Ectodermal cell (in vitro differentiated cells): ENCODE data around the gene EML6.

Experiments
- H3K27ac ChIP-seq: 2 replicates; pipeline ENCODE4 v1.7.0; 2013; ENCODE audit warnings: mild to moderate bottlenecking, low read depth, low read length; ENCODE audit not compliant: insufficient read depth, poor library complexity, severe bottlenecking
- H3K27me3 ChIP-seq: 2 replicates; pipeline ENCODE4 v1.7.0; 2013; ENCODE audit warnings: mild to moderate bottlenecking, low read length; ENCODE audit not compliant: insufficient read depth, control insufficient read depth, poor library complexity, severe bottlenecking
- H3K36me3 ChIP-seq: one replicate; pipeline ENCODE4 v1.7.0; 2013; ENCODE audit warnings: low read length; ENCODE audit not compliant: control insufficient read depth, insufficient read depth
- H3K4me1 ChIP-seq: one replicate; pipeline ENCODE4 v1.7.0; 2013; ENCODE audit warnings: low read length; ENCODE audit not compliant: control insufficient read depth, insufficient read depth
- H3K4me3 ChIP-seq: 2 replicates; pipeline ENCODE4 v1.7.0; 2013; ENCODE audit warnings: low read depth, low read length, control low read depth; ENCODE audit not compliant: insufficient read depth
- H3K9me3 ChIP-seq: 2 replicates; pipeline ENCODE4 v1.7.0; 2013; ENCODE audit warnings: mild to moderate bottlenecking, low read length, moderate library complexity; ENCODE audit not compliant: control insufficient read depth
- WGBS, 2 experiments: methylation state at CpG; one replicate each; pipeline ENCODE4 v1.1.7; 2013; ENCODE audit warnings: missing lambda C conversion rate in 2 of 2; 5-methylcytosine and 5-hydroxymethylcytosine counted together

EML6 gene

DNA sequence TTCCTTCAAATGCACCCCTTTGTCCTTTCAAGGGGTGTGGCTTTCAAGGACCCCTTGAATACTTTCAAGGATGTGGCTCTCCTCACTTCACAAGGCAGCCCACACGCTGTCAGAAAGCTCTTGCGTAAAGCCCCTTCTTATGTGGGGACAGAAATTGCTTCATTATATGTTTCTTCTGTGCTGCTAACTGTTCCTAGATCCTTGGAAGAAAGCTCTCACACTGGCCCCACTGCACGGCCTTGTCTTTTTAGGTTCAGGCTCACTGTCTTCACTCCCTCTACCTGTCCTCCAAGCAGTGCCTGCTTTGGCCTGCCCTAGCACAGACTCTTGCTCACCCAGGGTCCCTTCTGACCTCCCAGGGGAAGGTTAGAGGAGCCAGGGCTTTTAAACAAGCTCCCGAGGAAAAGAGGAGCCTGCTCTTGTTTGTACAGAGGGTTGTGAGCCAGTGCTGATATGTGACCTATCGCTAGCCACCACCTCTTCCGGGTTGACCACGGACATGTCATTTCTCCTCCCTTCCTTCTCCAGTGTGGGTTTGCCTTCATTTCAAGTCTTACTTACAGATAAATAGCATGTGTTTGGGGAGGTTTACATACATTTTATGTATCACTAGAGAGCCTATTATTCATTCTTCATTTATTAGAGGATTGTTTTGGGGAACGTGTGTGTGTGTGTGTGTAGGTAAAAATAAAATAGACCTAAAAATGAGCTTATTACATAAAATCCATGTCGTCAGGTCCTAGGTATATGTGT lies 232.1 kb downstream of the EML6 start:
- H3K27ac ChIP-seq: no peak overlapping the region
- no peaks in the 10 kb centered on the region for H3K36me3 ChIP-seq
- no peak overlapping the region for H3K4me3 ChIP-seq
- peaks cover 5% of the 10 kb centered on the region for H3K4me1 ChIP-seq
- 84 to 91% methylated on average over 8 to 9 of the region's 9 CpGs for WGBS, 2 experiments
- no peaks in the 10 kb centered on the region for H3K9me3 ChIP-seq
- H3K27me3 ChIP-seq: no peaks in the 10 kb centered on the region

GRCh38 chr2:54956111-54956627 lies 232.7 kb downstream of the EML6 start:
- H3K27ac ChIP-seq: no peak overlapping the region
- no peaks in the 10 kb centered on the region for H3K9me3 ChIP-seq
- no peaks in the 10 kb centered on the region for H3K27me3 ChIP-seq
- H3K4me3 ChIP-seq: no peak overlapping the region
- 89 to 90% methylated on average over 2 of the region's 2 CpGs for WGBS, 2 experiments
- peaks cover 5% of the 10 kb centered on the region for H3K4me1 ChIP-seq
- H3K36me3 ChIP-seq: no peaks in the 10 kb centered on the region

- H3K4me1 ChIP-seq: peaks cover 5% of the 10 kb centered on the region
- no peaks in the 10 kb centered on the region for H3K9me3 ChIP-seq
- no peak overlapping the region for H3K27ac ChIP-seq
- WGBS, 2 experiments: 80 to 82% methylated on average over 18 of the region's 18 CpGs
- H3K4me3 ChIP-seq: no peak overlapping the region
- no peaks in the 10 kb centered on the region for H3K27me3 ChIP-seq
- H3K36me3 ChIP-seq: no peaks in the 10 kb centered on the region
These were observed 234.0 kb downstream of the EML6 start for GRCh38 chr2:54957321-54957999.

GRCh38 chr2:54958717-54959371 lies 235.4 kb downstream of the EML6 start:
- H3K4me1 ChIP-seq: peaks cover 5% of the 10 kb centered on the region
- no peaks in the 10 kb centered on the region for H3K36me3 ChIP-seq
- H3K9me3 ChIP-seq: no peaks in the 10 kb centered on the region

GRCh38 chr2:54960164-54960563 lies 236.7 kb downstream of the EML6 start:
- Histone ChIP-seq H3K27me3 (no peaks in the 10 kb centered on the region), H3K4me1 (peaks cover 5% of the 10 kb centered on the region), H3K36me3 (no peaks in the 10 kb centered on the region), H3K4me3 (no peak overlapping the region), H3K27ac (no peak overlapping the region), H3K9me3 (no peaks in the 10 kb centered on the region)
- WGBS, 2 experiments: 76 to 79% methylated on average over 7 of the region's 7 CpGs

More at GRCh38 chr2:54958717-54959371, 235.4 kb downstream of the EML6 start:
- Histone ChIP-seq H3K4me3 (no peak overlapping the region), H3K27me3 (no peaks in the 10 kb centered on the region), H3K27ac (no peak overlapping the region)
- WGBS, 2 experiments: 93 to 95% methylated on average over 14 of the region's 14 CpGs

DNA sequence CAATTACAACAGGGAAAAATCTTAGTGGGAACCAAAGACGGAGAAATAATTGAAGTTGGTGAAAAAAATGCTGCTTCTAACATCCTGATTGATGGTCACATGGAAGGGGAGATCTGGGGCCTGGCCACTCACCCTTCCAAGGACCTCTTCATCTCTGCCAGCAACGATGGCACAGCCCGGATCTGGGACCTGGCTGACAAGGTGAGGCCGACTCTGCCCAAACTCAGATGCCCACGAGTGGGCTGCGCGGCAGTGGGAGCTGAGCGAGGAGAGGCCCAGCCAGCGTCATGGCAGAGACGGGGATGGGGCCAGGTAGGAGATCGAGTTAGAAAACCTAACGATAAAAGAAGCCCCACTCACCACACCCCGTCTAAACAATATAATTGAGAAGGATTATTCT lies 239.0 kb downstream of the EML6 start:
- Histone ChIP-seq H3K36me3 (no peaks in the 10 kb centered on the region), H3K27me3 (no peaks in the 10 kb centered on the region), H3K4me3 (no peak overlapping the region), H3K4me1 (peaks cover 1% of the 10 kb centered on the region), H3K27ac (no peak overlapping the region), H3K9me3 (no peaks in the 10 kb centered on the region)
- WGBS, 2 experiments: 89 to 91% methylated on average over 9 to 13 of the region's 13 CpGs

GRCh38 chr2:54962935-54963440 lies 239.5 kb downstream of the EML6 start:
- Histone ChIP-seq H3K36me3 (no peaks in the 10 kb centered on the region), H3K9me3 (no peaks in the 10 kb centered on the region), H3K27me3 (no peaks in the 10 kb centered on the region), H3K4me3 (no peak overlapping the region), H3K4me1 (no peaks in the 10 kb centered on the region), H3K27ac (no peak overlapping the region)
- 96% methylated on average over 3 of the region's 3 CpGs; no CpG with 5 or more reads in 1 of the 2 experiments for WGBS, 2 experiments

DNA sequence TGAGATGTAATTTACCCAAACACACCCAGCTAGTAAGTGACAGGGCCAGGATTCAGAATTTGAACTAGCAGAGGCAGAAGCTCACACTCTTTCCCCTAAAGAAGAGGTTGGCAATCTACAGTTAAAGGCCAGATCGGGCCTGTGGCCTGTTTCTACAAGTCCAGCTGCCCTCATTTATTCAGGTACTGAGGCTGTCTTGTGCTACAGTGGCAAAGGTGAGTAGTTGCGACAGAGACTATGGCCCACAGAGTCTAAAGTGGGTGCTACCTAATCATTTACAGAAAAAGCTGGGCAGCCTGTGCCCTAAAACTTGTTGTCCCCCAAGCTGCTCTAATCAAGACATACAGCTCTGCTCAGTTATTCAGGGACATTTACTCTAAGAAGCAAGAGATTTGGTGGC lies 240.0 kb downstream of the EML6 start:
- H3K27ac ChIP-seq: no peak overlapping the region
- H3K4me3 ChIP-seq: no peak overlapping the region
- H3K9me3 ChIP-seq: no peaks in the 10 kb centered on the region
- WGBS, 2 experiments: 92 to 95% methylated on average over 2 of the region's 2 CpGs
- H3K27me3 ChIP-seq: no peaks in the 10 kb centered on the region
- no peaks in the 10 kb centered on the region for H3K36me3 ChIP-seq
- no peaks in the 10 kb centered on the region for H3K4me1 ChIP-seq

GRCh38 chr2:54964271-54964670 lies 240.8 kb downstream of the EML6 start:
- H3K9me3 ChIP-seq: no peaks in the 10 kb centered on the region
- H3K36me3 ChIP-seq: no peaks in the 10 kb centered on the region
- no peak overlapping the region for H3K4me3 ChIP-seq
- H3K27ac ChIP-seq: no peak overlapping the region
- no peaks in the 10 kb centered on the region for H3K4me1 ChIP-seq
- no peaks in the 10 kb centered on the region for H3K27me3 ChIP-seq
- 94 to 95% methylated on average over 8 of the region's 8 CpGs for WGBS, 2 experiments

- H3K4me3 ChIP-seq: no peak overlapping the region
- no peaks in the 10 kb centered on the region for H3K9me3 ChIP-seq
- WGBS, 2 experiments: 95 to 96% methylated on average over 3 of the region's 4 CpGs
- H3K27ac ChIP-seq: no peak overlapping the region
- no peaks in the 10 kb centered on the region for H3K4me1 ChIP-seq
- no peaks in the 10 kb centered on the region for H3K36me3 ChIP-seq
- H3K27me3 ChIP-seq: no peaks in the 10 kb centered on the region
These were observed 241.4 kb downstream of the EML6 start for GRCh38 chr2:54964816-54965215.
